ENCODE measurements around the gene PGBD2.
A peak's percentile ranks its signal among the peaks of the same experiment; 100 is the strongest.

The PGBD2 gene

GRCh38 chr1:248892590-248892989 lies 13.4 kb upstream of the PGBD2 start:
- Histone ChIP-seq H3K27me3 (ENCODE audit: control insufficient read depth, insufficient read depth, low read length) (no peaks in the 10 kb centered on the region), H3K4me3 (ENCODE audit: low read depth, low read length) (no peak overlapping the region), H3K9ac (ENCODE audit: low read depth, low read length) (no peak overlapping the region), H3K36me3 (ENCODE audit: control insufficient read depth, insufficient read depth, low read length) (no peaks in the 10 kb centered on the region), H3K4me1 (ENCODE audit: control insufficient read depth, insufficient read depth, low read length) (peaks cover 5% of the 10 kb centered on the region), H3K9me3 (ENCODE audit: control insufficient read depth, insufficient read depth, low read length) (no peaks in the 10 kb centered on the region)

DNA sequence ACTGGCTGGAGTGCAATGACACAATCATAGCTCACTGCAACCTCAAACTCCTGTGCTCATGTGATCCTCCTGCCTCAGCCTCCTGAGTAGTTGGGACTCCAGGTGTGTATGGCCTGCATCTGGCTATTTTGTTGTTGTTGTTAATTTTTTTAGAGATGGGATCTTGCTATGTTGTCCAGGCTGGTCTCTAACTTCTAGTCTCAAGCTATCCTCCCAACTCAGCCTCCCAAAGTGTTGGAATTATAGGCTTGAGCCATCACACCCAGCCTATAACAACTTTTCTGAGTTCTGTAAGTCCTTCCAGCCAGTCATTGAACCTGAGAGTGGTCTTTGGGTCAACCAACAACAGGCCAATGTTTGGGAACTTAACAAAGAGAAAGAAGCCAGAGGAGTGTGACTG lies 11.2 kb upstream of the PGBD2 start:
- no peaks in the 10 kb centered on the region for H3K27me3 ChIP-seq (ENCODE audit: control insufficient read depth, insufficient read depth, low read length)
- no peak overlapping the region for H3K9ac ChIP-seq (ENCODE audit: low read depth, low read length)
- H3K36me3 ChIP-seq (ENCODE audit: control insufficient read depth, insufficient read depth, low read length): no peaks in the 10 kb centered on the region
- no peaks in the 10 kb centered on the region for H3K9me3 ChIP-seq (ENCODE audit: control insufficient read depth, insufficient read depth, low read length)
- H3K4me3 ChIP-seq (ENCODE audit: low read depth, low read length): no peak overlapping the region
- H3K4me1 ChIP-seq (ENCODE audit: control insufficient read depth, insufficient read depth, low read length): peaks cover 11% of the 10 kb centered on the region

DNA sequence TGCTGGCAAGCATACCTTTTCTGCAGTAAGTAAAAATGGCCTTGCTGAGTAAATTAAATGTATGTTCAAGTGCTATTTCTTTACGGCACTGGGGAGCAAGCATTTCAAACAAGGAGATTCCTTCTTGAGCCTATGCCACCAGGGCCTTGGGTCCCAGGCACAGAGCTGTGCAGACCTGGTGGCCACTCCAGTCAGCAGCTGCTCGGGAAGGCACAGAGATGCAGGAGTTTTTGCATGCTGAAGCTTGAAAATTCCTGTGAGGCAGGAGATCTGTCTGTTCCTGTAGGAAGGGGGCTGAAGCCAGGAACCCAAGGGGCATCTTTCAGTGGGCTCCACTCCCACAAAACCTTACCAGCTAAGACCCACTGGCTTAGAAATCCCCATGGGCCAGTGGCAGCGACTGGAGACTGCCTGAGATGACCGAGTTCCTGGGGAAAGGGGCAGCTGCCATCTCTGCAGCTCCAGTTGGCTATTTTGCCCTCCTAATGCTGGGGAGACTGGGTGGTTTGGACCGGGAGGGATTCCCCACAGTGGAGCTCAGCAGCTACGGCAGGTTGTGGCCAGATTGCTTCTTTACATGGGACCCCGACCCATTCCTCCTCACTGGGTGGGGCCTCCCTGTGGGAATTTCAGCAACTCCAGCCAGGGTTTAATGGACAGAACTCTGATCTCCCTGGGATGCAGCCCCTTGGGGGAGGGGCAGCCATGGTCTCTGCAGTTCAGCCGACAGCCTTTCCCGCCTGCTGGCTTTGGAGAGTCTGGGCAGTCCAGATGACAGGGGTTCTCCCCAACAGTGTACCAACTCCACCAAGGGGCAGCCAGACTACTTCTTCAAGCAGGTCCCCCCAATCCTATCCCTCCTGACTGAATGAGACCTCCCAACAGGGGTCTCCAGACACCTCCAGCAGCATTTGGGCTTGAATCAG lies 8.4 kb upstream of the PGBD2 start:
- peak overlapping the region; percentile 27 for H3K4me3 ChIP-seq (ENCODE audit: low read depth, low read length)
- peaks cover 11% of the 10 kb centered on the region for H3K4me1 ChIP-seq (ENCODE audit: control insufficient read depth, insufficient read depth, low read length)
- no peaks in the 10 kb centered on the region for H3K27me3 ChIP-seq (ENCODE audit: control insufficient read depth, insufficient read depth, low read length)
- H3K9ac ChIP-seq (ENCODE audit: low read depth, low read length): no peak overlapping the region
- no peaks in the 10 kb centered on the region for H3K9me3 ChIP-seq (ENCODE audit: control insufficient read depth, insufficient read depth, low read length)
- H3K36me3 ChIP-seq (ENCODE audit: control insufficient read depth, insufficient read depth, low read length): no peaks in the 10 kb centered on the region

GRCh38 chr1:248900637-248901036 lies 5.4 kb upstream of the PGBD2 start:
- no peaks in the 10 kb centered on the region for H3K27me3 ChIP-seq (ENCODE audit: control insufficient read depth, insufficient read depth, low read length)
- H3K36me3 ChIP-seq (ENCODE audit: control insufficient read depth, insufficient read depth, low read length): no peaks in the 10 kb centered on the region
- H3K9me3 ChIP-seq (ENCODE audit: control insufficient read depth, insufficient read depth, low read length): no peaks in the 10 kb centered on the region
- H3K9ac ChIP-seq (ENCODE audit: low read depth, low read length): no peak overlapping the region
- no peak overlapping the region for H3K4me3 ChIP-seq (ENCODE audit: low read depth, low read length)
- H3K4me1 ChIP-seq (ENCODE audit: control insufficient read depth, insufficient read depth, low read length): peaks cover 25% of the 10 kb centered on the region

DNA sequence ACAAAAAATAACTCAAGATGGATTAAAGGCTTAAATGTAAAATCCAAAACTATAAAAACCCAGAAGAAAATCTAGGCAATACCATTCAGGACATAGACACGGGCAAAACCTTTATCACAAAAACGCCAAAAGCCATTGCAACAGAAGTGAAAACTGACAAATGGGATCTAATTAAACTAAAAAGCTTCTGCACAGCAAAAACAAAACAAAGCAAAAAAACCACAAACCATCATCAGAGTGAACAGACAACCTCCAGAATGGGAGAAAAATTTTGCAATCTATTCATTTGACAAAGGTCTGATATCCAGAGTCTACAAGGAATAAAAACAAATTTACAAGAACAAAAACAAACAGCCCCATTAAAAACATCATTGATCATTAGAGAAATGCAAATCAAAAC lies 4.5 kb upstream of the PGBD2 start:
- peaks cover 25% of the 10 kb centered on the region for H3K4me1 ChIP-seq (ENCODE audit: control insufficient read depth, insufficient read depth, low read length)
- no peaks in the 10 kb centered on the region for H3K27me3 ChIP-seq (ENCODE audit: control insufficient read depth, insufficient read depth, low read length)
- H3K36me3 ChIP-seq (ENCODE audit: control insufficient read depth, insufficient read depth, low read length): no peaks in the 10 kb centered on the region
- H3K4me3 ChIP-seq (ENCODE audit: low read depth, low read length): no peak overlapping the region
- no peak overlapping the region for H3K9ac ChIP-seq (ENCODE audit: low read depth, low read length)
- no peaks in the 10 kb centered on the region for H3K9me3 ChIP-seq (ENCODE audit: control insufficient read depth, insufficient read depth, low read length)

- no peaks in the 10 kb centered on the region for H3K27me3 ChIP-seq (ENCODE audit: control insufficient read depth, insufficient read depth, low read length)
- no peaks in the 10 kb centered on the region for H3K9me3 ChIP-seq (ENCODE audit: control insufficient read depth, insufficient read depth, low read length)
- no peak overlapping the region for H3K9ac ChIP-seq (ENCODE audit: low read depth, low read length)
- H3K4me3 ChIP-seq (ENCODE audit: low read depth, low read length): peak overlapping the region; percentile 6
- H3K4me1 ChIP-seq (ENCODE audit: control insufficient read depth, insufficient read depth, low read length): peaks cover 14% of the 10 kb centered on the region
- H3K36me3 ChIP-seq (ENCODE audit: control insufficient read depth, insufficient read depth, low read length): no peaks in the 10 kb centered on the region
Measured at GRCh38 chr1:248904437-248905216, 1.4 kb upstream of the PGBD2 start.

GRCh38 chr1:248905662-248906008 lies 400 bp upstream of the PGBD2 start:
- Histone ChIP-seq H3K4me3 (ENCODE audit: low read depth, low read length) (peak overlapping the region; percentile 84), H3K27me3 (ENCODE audit: control insufficient read depth, insufficient read depth, low read length) (no peaks in the 10 kb centered on the region), H3K9me3 (ENCODE audit: control insufficient read depth, insufficient read depth, low read length) (no peaks in the 10 kb centered on the region), H3K4me1 (ENCODE audit: control insufficient read depth, insufficient read depth, low read length) (peaks cover 14% of the 10 kb centered on the region), H3K36me3 (ENCODE audit: control insufficient read depth, insufficient read depth, low read length) (no peaks in the 10 kb centered on the region), H3K9ac (ENCODE audit: low read depth, low read length) (peak overlapping the region; percentile 42)

DNA sequence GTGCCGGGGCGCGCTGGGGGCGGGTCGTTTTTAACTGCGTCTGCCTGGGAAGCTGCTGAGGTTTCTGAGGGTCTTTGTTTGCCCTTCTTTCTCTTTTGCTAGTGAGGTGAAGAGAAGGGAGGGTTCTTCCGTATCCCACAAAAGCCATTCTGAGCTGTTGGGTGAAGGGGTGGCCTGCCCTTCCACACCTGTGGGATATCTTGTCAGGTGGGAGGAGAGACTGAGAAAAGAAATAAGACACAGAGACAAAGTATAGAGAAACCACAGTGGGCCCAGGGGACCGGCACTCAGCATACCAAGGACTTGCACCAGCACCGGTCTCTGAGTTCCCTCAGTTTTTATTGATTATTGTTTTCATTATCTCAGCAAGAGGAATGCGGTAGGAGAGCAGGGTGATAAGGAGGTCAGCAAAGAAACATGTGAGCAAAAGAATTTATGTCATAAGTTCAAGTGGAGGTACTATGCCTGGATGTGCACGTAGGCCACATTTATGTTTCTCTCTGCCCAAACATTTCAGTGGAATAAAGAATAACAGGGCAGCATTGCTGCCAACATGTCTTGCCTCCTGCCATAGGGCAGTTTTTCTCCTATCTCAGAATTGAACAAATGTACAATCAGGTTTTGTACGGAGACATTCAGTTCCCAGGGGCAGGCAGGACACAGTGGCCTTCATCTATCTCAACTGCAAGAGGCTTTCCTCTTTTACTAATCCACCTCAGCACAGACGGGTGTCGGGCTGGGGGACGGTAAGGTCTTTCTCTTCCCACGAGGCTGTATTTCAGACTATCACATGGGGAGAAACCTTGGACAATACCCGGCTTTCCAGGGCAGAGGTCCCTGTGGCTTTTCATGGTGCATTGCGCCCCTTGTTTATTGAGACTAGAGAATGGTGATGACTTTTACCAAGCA lies 972 bp downstream of the PGBD2 start:
- no peaks in the 10 kb centered on the region for H3K36me3 ChIP-seq (ENCODE audit: control insufficient read depth, insufficient read depth, low read length)
- peaks cover 14% of the 10 kb centered on the region for H3K4me1 ChIP-seq (ENCODE audit: control insufficient read depth, insufficient read depth, low read length)
- peak overlapping the region; percentile 66 for H3K4me3 ChIP-seq (ENCODE audit: low read depth, low read length)
- peak overlapping the region; percentile 74 for H3K9ac ChIP-seq (ENCODE audit: low read depth, low read length)
- H3K9me3 ChIP-seq (ENCODE audit: control insufficient read depth, insufficient read depth, low read length): no peaks in the 10 kb centered on the region
- H3K27me3 ChIP-seq (ENCODE audit: control insufficient read depth, insufficient read depth, low read length): no peaks in the 10 kb centered on the region

- no peaks in the 10 kb centered on the region for H3K4me1 ChIP-seq (ENCODE audit: control insufficient read depth, insufficient read depth, low read length)
- H3K27me3 ChIP-seq (ENCODE audit: control insufficient read depth, insufficient read depth, low read length): no peaks in the 10 kb centered on the region
- peaks cover 6% of the 10 kb centered on the region for H3K36me3 ChIP-seq (ENCODE audit: control insufficient read depth, insufficient read depth, low read length)
- H3K9ac ChIP-seq (ENCODE audit: low read depth, low read length): no peak overlapping the region
- no peaks in the 10 kb centered on the region for H3K9me3 ChIP-seq (ENCODE audit: control insufficient read depth, insufficient read depth, low read length)
- no peak overlapping the region for H3K4me3 ChIP-seq (ENCODE audit: low read depth, low read length)
Measured at GRCh38 chr1:248910761-248911160, 4.7 kb downstream of the PGBD2 start.

DNA sequence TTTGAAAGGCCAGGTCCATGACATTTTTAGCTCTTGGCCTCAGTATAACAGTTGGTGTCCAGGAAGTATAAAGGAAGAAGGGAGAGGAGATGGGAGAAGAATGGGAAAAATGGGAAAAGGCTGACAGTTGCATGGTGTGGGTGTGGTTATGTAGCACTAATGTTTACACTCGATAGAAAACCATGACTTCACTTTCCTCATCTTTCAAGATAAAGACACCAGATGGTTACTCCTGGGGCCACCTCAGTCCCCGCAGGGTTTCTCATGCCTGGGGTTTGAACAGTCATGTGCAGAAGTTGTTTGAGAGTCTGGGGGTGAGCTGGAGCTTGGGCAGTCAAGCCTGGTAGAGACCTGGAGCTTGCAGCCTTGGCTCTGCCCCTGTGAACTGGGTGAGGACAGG lies 7.9 kb downstream of the PGBD2 start:
- no peaks in the 10 kb centered on the region for H3K27me3 ChIP-seq (ENCODE audit: control insufficient read depth, insufficient read depth, low read length)
- H3K4me3 ChIP-seq (ENCODE audit: low read depth, low read length): no peak overlapping the region
- H3K9me3 ChIP-seq (ENCODE audit: control insufficient read depth, insufficient read depth, low read length): no peaks in the 10 kb centered on the region
- no peaks in the 10 kb centered on the region for H3K4me1 ChIP-seq (ENCODE audit: control insufficient read depth, insufficient read depth, low read length)
- H3K36me3 ChIP-seq (ENCODE audit: control insufficient read depth, insufficient read depth, low read length): peaks cover 19% of the 10 kb centered on the region
- no peak overlapping the region for H3K9ac ChIP-seq (ENCODE audit: low read depth, low read length)

GRCh38 chr1:248914796-248915381 lies 8.9 kb downstream of the PGBD2 start:
- Histone ChIP-seq H3K27me3 (ENCODE audit: control insufficient read depth, insufficient read depth, low read length) (no peaks in the 10 kb centered on the region), H3K4me3 (ENCODE audit: low read depth, low read length) (no peak overlapping the region), H3K4me1 (ENCODE audit: control insufficient read depth, insufficient read depth, low read length) (no peaks in the 10 kb centered on the region), H3K36me3 (ENCODE audit: control insufficient read depth, insufficient read depth, low read length) (peaks cover 19% of the 10 kb centered on the region), H3K9me3 (ENCODE audit: control insufficient read depth, insufficient read depth, low read length) (no peaks in the 10 kb centered on the region), H3K9ac (ENCODE audit: low read depth, low read length) (no peak overlapping the region)

Data from iPS-15b (cell line).